Activated naive CD4-positive, alpha-beta T cell treated with anti-CD3 and anti-CD28 coated beads for 36 hours (primary cell): ENCODE measurements around the gene BABAM1. TPM values are rescaled to one million over a fixed set of nuclear protein-coding genes. Genes with fewer than 3 reads are reported as not detected.

ENCODE experiments used
- CTCF ChIA-PET: fragments of 350-600 bp; sonication (Branson Sonifier 250); formaldehyde crosslinking; loops from one replicate; lab custom pipeline; 2021; ENCODE audit warnings: antibody characterized with exemption; lab: Charles Lee
- DNase-seq: peaks from one replicate; pipeline ENCODE4 v3.0.0-alpha.2; 2020
- H3K27ac Mint-ChIP-seq: one replicate; pipeline ENCODE4 v1.8.0; 2021; ENCODE audit warnings: mild to moderate bottlenecking, mixed read lengths
- H3K27me3 Mint-ChIP-seq: one replicate; pipeline ENCODE4 v1.8.0; 2021; ENCODE audit warnings: low read depth, mixed read lengths
- H3K36me3 Mint-ChIP-seq: one replicate; pipeline ENCODE4 v1.8.0; 2021; ENCODE audit warnings: low read depth, mixed read lengths
- H3K4me1 Mint-ChIP-seq: one replicate; pipeline ENCODE4 v1.8.0; 2021; ENCODE audit warnings: low read depth, mixed read lengths
- H3K4me3 Mint-ChIP-seq: one replicate; pipeline ENCODE4 v1.8.0; 2021; ENCODE audit warnings: mild to moderate bottlenecking, moderate library complexity, mixed read lengths
- H3K9me3 Mint-ChIP-seq: one replicate; pipeline ENCODE4 v1.8.0; 2021; ENCODE audit warnings: mixed read lengths
- intact Hi-C: fragments of 100-400 bp; cut with micrococcal nuclease; formaldehyde crosslinking; loops from one replicate; pipeline ENCODE4 v1.15.1; 2023
- total RNA-seq, 2 experiments: library from RNA; stranded (reverse); gene quantifications; one replicate each; pipeline ENCODE4 v1.2.3, GENCODE V29; 2021

Gene BABAM1
- total RNA-seq, 2 experiments from 2014 or later, result 108 to 109 TPM

DNA sequence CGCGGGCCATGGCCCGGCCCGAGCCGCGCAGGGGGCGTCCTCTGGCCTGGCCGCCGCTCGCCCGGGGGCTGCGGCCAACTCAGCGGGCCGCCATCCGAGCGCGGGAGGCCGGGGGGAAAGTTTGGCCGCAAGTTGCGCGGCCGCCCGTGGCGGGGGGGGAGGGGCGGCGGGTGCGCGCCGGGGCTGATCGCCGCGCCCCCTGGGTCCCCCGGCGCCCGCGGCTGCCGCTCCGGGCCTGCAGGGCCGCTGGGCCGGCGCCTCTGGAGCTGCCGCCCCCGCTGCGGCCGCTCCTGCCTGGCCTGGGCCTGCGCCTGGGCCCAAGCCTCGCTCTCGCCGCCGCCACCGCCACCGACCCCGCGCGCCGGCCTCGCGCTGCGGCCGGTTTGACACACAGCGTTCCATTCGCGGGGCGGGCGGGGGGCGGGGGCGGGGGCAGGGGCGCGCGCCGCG, 21.7 kb upstream of the BABAM1 start, which contains the start of gene NR2F6:
Gene NR2F6 (minus strand): TSS at position 385 of the 450 bp plus-strand sequence. CDS start 699 bp downstream, outside the sequence.
- no peaks in the 10 kb centered on the region for H3K9me3 Mint-ChIP-seq
- CTCF ChIA-PET, result no interaction called here
- DNase-seq, result no peak
- peak within 1 kb of the TSS; percentile 66 for H3K27ac Mint-ChIP-seq
- H3K4me1 Mint-ChIP-seq, result peaks cover 4% of the 10 kb centered on the region
- no peaks in the 10 kb centered on the region for H3K36me3 Mint-ChIP-seq
- H3K4me3 Mint-ChIP-seq, result peak within 1 kb of the TSS; percentile 85
- intact Hi-C loops, result no loop called here
- no peaks in the 10 kb centered on the region for H3K27me3 Mint-ChIP-seq

DNA sequence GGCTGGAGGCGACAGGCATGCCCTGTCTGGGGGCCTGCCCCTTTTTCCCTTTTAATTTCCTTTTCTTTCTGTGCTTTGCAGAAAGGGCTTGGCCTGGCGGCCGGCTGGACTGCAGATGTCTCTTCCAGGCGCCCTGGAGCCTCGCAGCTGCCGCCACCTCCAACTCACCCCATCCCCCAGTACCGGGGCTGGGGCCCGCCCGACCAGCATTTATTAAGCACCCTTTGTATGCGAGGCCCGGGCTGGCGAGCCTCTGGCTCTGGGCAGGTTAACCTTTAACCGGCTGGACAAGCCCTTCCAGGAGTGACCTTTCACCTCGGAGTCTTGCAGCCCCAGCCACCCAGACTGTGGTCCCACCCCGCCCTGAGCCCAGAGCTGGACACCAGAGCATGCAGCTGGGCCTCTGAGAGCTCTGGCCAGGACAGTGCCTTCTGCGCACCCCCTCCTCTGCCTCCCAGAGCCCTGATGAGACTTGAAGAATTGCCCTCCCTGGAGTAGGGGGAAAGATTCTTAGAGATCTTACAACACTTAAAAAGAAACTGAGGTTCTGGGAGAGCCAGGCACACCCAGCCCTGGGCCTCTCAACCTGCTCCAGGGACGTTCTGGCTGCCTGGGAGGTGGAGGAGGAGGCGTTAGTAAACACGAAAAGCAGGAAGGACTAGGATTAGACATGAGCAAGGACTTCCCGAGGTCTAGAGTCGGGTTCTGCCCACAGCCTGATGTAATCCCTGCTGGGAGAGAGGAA, 20.4 kb upstream of the BABAM1 start:
- peak overlapping the region; percentile 85 for H3K4me3 Mint-ChIP-seq
- no peak for DNase-seq
- intact Hi-C loops, result loop anchor here (1.0 kb wide), 1 partner anchor 20 kb away; the partner anchor contains the start of gene BABAM1
- H3K36me3 Mint-ChIP-seq, result no peaks in the 10 kb centered on the region
- no peak overlapping the region for H3K27ac Mint-ChIP-seq
- H3K4me1 Mint-ChIP-seq, result peaks cover 4% of the 10 kb centered on the region
- CTCF ChIA-PET, result no interaction called here
- no peaks in the 10 kb centered on the region for H3K9me3 Mint-ChIP-seq
- no peaks in the 10 kb centered on the region for H3K27me3 Mint-ChIP-seq

DNA sequence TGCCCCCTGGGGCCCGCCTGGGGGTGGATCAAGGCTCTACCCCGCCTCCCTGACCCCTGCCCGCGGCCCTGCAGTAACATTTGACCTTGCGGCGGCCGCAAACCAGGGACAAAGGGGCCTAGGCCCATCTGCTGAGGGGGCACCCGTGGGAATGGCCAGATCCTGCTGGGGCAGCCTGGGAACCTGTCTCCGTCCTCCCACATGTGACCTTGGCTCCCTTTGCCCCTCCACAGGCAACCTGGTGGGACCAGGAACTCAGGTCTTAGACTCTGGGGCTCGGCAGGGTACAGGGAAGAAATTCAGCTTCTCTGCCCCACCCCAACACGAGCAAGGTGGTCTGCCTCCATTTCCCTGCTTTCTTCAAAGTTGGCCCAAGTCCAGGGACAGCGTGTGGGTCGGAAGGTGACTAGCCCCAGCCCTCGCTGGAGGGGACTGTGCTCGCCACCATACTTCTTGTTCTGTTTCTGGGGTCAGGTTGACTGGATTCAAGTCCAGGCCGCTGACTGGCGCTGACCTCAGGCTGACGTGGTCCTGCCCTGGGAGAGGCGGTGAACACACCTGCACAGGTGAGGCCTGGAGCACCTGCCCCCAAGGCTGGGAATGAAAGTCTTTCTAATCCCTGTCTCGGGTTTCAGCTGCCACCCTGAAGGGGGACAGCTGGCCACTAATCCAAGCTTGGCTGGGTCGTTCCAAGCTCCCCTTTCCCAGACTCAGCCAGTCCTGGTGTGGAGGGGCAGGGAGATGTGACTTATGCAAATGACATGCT, 19.0 kb upstream of the BABAM1 start:
- Mint-ChIP-seq H3K27me3 (no peaks in the 10 kb centered on the region), H3K27ac (no peak overlapping the region), H3K4me3 (no peak overlapping the region), H3K4me1 (peaks cover 4% of the 10 kb centered on the region), H3K36me3 (no peaks in the 10 kb centered on the region), H3K9me3 (no peaks in the 10 kb centered on the region)
- DNase-seq, result no peak
- CTCF ChIA-PET, result interaction anchor here (1.1 to 1.4 kb wide), 2 partner anchors 10 to 17 kb away, joined by 4 read pairs; partner anchors contain the start of gene USHBP1
- intact Hi-C loops, result no loop called here

DNA sequence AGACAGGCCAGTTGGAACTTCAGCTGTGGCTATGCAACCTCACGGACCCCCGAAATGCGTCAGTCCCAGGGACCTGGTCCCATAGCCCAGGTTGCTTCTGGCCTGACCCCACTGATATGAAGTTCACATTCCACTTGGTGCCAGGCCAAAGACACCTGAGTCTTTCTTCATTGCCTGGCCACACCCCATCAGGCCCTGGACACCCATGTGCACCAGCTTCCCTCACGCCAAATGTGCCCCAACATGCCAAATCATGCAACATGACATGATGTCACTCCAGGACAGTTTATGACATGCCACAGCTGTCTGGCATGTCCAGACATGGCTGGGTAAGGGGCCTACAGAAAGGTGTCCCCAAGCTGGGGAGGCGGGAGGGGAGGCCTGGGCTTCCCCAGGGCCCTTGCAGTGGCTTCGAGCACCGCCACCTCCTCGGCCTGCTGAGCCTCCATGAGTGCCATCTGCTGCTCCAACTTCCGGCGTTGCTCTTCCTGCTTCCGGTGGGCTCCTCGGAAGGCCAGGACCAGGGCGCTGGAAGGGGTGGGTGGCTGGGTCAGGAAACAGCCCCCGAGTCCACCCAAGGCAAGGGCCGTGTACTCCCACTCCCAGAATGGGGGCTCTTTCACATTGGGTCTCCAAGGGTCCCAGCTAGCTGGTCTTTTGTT, 17.2 kb upstream of the BABAM1 start:
- H3K4me3 Mint-ChIP-seq, result no peak overlapping the region

DNA sequence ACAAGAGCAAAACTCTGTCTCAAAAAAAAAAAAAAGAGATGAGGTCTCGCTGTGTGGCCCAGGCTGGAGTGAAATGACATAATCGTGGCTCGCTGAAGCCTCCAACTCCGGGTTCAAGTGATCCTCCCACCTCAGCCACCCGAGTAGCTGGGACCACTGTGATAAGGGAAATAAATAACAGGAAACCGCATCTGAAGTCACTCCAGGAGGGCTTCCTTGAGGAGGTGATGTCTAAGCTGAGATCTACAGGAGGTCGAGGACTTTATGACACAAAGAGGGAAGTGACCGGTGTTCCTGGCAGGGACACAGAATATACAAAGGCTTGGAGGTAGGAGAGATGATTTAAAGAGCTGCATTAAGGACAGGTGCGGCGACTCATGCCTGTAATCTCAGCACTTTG, 12.6 kb upstream of the BABAM1 start:
- intact Hi-C loops, result no loop called here
- no peak for DNase-seq
- Mint-ChIP-seq H3K9me3 (no peaks in the 10 kb centered on the region), H3K36me3 (no peaks in the 10 kb centered on the region), H3K4me1 (no peaks in the 10 kb centered on the region), H3K27ac (no peak overlapping the region), H3K4me3 (no peak overlapping the region), H3K27me3 (no peaks in the 10 kb centered on the region)
- CTCF ChIA-PET, result interaction anchor here (0.7 to 1.6 kb wide), 2 partner anchors 29 to 70 kb away, joined by 4 read pairs; no protein-coding TSS in a partner anchor

More for the DNA sequence above, 17.2 kb upstream of the BABAM1 start:
- no peaks in the 10 kb centered on the region for H3K9me3 Mint-ChIP-seq
- intact Hi-C loops, result no loop called here
- no peak for DNase-seq
- no peak overlapping the region for H3K27ac Mint-ChIP-seq
- CTCF ChIA-PET, result interaction anchor here (1.1 to 1.5 kb wide), 2 partner anchors 10 to 137 kb away, joined by 4 to 6 read pairs; no protein-coding TSS in a partner anchor
- peaks cover 4% of the 10 kb centered on the region for H3K4me1 Mint-ChIP-seq
- H3K36me3 Mint-ChIP-seq, result no peaks in the 10 kb centered on the region
- H3K27me3 Mint-ChIP-seq, result no peaks in the 10 kb centered on the region

DNA sequence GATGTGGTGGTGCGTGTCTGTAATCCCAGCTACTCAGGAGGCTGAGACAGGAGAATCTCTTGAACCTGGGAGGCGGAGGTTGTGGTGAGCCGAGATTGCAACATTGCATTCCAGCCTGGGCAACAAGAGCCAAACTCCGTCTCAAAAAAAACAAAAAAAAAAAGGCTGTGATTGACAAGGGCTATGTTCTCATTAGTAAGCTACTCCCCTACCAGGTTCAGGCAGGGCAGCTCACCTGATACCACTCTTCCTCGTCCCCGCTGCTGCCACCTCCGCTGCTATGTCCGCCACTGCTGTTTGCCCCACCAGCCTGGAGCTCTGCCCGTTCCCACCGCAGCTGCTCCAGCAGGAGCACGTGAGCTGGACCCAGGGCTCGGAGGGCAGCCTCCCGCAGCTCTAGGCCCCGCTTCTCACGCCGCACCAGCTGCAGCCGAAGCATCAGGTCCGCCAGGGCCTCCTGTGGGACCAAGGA, 12.1 kb upstream of the BABAM1 start:
- DNase-seq, result no peak
- CTCF ChIA-PET, result interaction anchor here (0.7 to 1.6 kb wide), 2 partner anchors 28 to 70 kb away, joined by 4 read pairs; no protein-coding TSS in a partner anchor
- Mint-ChIP-seq H3K4me1 (no peaks in the 10 kb centered on the region), H3K4me3 (no peak overlapping the region), H3K27ac (no peak overlapping the region), H3K9me3 (no peaks in the 10 kb centered on the region), H3K27me3 (no peaks in the 10 kb centered on the region), H3K36me3 (no peaks in the 10 kb centered on the region)
- intact Hi-C loops, result no loop called here

DNA sequence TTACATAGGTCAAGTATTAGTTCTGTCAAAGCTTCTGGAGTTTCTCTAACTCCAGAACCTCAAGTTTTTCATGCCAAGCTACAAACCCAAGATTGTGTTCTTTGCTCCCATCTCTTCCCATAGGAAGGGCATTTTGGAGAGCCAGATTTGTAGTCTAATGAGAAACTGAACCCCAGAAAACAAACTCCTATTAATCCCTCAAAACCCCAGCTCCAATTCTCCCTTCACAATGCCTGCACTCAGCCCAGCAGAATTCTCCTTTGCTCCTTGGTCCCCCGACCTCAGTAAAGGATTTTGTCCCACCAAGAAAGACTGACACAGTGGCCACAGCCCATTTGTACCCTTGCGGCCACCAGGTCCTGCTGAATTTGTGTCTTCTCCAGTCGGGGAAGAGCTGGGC, 11.1 kb upstream of the BABAM1 start:
- intact Hi-C loops, result no loop called here
- Mint-ChIP-seq H3K36me3 (no peaks in the 10 kb centered on the region), H3K27ac (no peak overlapping the region), H3K4me1 (peaks cover 5% of the 10 kb centered on the region), H3K4me3 (no peak overlapping the region), H3K27me3 (no peaks in the 10 kb centered on the region), H3K9me3 (no peaks in the 10 kb centered on the region)
- CTCF ChIA-PET, result interaction anchor here (0.6 to 1.6 kb wide), 2 partner anchors 71 to 193 kb away, joined by 3 to 4 read pairs; no protein-coding TSS in a partner anchor
- DNase-seq, result no peak

DNA sequence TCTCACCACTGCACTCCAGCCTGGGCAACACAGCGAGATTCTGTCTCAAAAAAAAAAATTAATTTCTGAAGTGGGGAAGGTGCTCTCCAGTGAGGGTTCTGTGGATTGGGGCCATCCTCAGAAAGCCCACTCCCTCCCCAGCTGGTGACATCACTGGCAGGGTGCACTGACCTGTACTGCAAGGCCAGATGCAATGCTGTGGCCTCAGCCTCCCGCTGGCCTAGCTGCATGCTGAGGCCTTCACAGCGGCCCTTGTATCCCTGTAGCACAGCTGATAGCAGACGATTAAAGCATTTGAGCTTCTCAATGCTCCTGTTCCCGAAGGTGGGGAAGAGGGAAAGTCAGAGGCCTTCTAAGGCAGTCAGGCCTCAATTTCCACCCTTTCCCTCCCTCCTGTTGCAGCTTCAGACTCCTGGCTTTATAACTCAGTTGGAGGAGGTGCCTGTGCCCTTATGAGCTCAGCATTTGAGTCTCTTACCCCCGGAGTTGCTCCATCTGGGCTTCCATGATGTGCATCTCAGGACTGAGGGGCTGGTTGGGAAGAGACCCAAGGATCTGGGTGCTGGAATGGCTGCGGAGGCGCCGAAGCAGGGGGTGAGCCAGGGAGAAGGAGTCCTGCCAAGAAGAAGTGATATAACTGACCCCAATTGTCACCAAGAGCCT, 8.0 kb upstream of the BABAM1 start:
- intact Hi-C loops, result no loop called here
- DNase-seq, result no peak
- H3K36me3 Mint-ChIP-seq, result no peaks in the 10 kb centered on the region
- H3K9me3 Mint-ChIP-seq, result no peaks in the 10 kb centered on the region
- no peaks in the 10 kb centered on the region for H3K27me3 Mint-ChIP-seq
- H3K4me1 Mint-ChIP-seq, result peaks cover 5% of the 10 kb centered on the region
- CTCF ChIA-PET, result interaction anchor here (0.6 to 6.0 kb wide), 10 partner anchors 9 to 190 kb away, joined by 3 to 59 read pairs (median 4); partner anchors contain the start of gene ANKLE1
- H3K27ac Mint-ChIP-seq, result no peak overlapping the region
- H3K4me3 Mint-ChIP-seq, result no peak overlapping the region

DNA sequence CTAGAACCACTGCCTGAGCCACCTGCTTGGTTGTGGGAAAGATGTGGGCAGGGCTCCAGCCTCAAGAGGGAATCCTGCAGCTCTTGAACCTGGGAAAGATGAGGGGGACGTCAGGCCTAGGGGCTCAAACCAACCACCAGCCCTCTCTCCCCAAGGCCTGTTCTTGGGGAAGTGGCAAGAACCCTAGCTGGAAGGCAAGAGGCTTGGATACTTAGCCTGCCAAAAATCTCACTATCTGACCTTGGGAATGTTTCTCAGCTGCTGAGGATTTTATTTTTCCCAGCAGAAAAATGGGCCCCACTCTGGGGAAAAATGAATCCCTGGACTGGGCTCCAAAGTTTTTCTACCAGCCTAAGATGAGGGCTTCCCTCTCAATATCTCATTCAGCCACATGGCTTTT, 7.3 kb upstream of the BABAM1 start:
- H3K36me3 Mint-ChIP-seq, result no peaks in the 10 kb centered on the region

DNA sequence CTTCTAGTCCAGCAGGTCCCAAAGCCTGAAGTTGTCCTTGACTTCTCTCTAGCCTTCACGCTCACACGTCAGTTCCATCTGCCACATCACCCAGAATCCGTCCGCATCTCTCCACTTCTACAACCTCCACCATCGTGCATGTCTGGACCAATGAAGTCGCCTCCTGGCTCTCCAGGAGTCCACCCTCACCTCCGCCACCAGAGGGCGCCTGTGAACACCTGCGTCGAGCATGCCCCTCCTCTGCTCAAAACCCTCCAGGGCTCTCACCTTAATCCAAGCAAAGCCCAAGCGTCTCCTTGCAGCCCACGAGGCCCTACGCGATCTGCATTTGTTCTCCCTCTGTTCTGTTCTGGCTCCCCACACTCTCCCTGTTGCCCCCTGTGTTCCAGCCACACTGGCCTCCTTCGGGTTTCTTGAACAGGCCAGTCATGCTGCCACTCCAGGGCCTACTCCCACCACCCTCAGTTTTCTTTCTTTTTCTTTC, 6.4 kb upstream of the BABAM1 start:
- intact Hi-C loops, result loop anchor here (1.0 kb wide), 2 partner anchors 21 to 194 kb away; no protein-coding TSS in a partner anchor
- H3K9me3 Mint-ChIP-seq, result no peaks in the 10 kb centered on the region
- peak; percentile 95 for DNase-seq
- no peaks in the 10 kb centered on the region for H3K36me3 Mint-ChIP-seq
- no peak overlapping the region for H3K4me3 Mint-ChIP-seq
- CTCF ChIA-PET, result interaction anchor here (0.6 to 6.0 kb wide), 15 partner anchors 18 to 403 kb away, joined by 3 to 59 read pairs (median 4); partner anchors contain the start of gene ANKLE1
- no peaks in the 10 kb centered on the region for H3K27me3 Mint-ChIP-seq
- H3K27ac Mint-ChIP-seq, result no peak overlapping the region
- peaks cover 10% of the 10 kb centered on the region for H3K4me1 Mint-ChIP-seq

More for the DNA sequence above, 7.3 kb upstream of the BABAM1 start:
- Mint-ChIP-seq H3K27ac (no peak overlapping the region), H3K4me3 (no peak overlapping the region), H3K9me3 (no peaks in the 10 kb centered on the region), H3K4me1 (peaks cover 10% of the 10 kb centered on the region), H3K27me3 (no peaks in the 10 kb centered on the region)
- CTCF ChIA-PET, result interaction anchor here (0.6 to 6.0 kb wide), 14 partner anchors 10 to 211 kb away, joined by 3 to 59 read pairs (median 5); partner anchors contain the start of gene ANKLE1
- intact Hi-C loops, result loop anchor here (1.0 kb wide), 1 partner anchor 193 kb away; no protein-coding TSS in a partner anchor
- DNase-seq, result no peak

DNA sequence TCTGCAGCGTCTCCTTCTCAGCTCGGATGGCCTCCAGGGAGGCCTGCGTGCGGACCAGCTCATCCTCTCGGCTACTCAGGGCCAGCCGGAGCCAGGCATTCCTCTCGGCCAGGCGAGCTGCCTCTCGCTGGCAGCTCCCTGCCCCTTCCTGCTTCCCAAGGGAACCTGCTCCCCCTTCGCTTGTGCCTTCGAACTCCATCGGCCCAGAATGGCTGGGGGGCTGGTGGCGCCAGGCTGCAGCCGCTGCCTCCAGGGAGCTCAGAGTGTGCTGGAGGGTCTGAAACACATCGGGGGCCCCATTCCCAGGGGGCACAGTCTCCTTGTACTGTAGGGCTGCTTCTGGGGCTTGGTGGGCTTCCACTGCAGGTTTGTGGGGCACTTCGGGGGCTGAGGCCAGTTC, 4.7 kb upstream of the BABAM1 start:
- Mint-ChIP-seq H3K36me3 (no peaks in the 10 kb centered on the region), H3K27me3 (no peaks in the 10 kb centered on the region), H3K9me3 (no peaks in the 10 kb centered on the region), H3K4me3 (no peak overlapping the region), H3K4me1 (peaks cover 17% of the 10 kb centered on the region), H3K27ac (no peak overlapping the region)
- intact Hi-C loops, result no loop called here
- DNase-seq, result no peak
- CTCF ChIA-PET, result interaction anchor here (0.6 to 6.0 kb wide), 2 partner anchors 19 to 186 kb away, joined by 4 to 59 read pairs; partner anchors contain the start of gene ANKLE1
